ELR (cell line): ENCODE measurements around the gene PCDHGB4.
"Not testable (repeated sequence)": the region's sequence is repeated elsewhere in the genome, so short reads cannot be mapped to it uniquely, and the experiment has no call there.

Source experiments
- DNase-seq: peaks from one replicate; pipeline ENCODE4 v3.0.0-alpha.2; 2015; ENCODE audit warnings: low read depth

The PCDHGB4 gene

DNA sequence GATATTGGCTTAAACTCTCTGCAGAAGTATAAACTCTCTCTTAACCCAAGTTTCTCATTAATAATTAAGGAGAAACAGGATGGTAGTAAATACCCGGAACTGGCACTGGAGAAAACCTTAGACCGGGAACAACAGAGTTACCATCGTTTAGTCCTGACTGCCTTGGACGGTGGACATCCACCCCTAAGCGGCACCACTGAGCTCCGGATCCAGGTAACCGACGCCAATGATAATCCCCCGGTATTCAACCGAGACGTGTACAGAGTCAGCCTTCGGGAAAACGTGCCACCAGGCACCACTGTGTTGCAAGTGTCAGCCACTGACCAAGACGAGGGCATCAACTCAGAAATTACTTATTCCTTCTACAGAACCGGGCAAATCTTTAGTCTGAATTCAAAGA lies 11.1 kb downstream of the PCDHGB4 start:
- DNase-seq, result no peak

- no peak for DNase-seq
These were observed 12.2 kb downstream of the PCDHGB4 start for GRCh38 chr5:141399555-141400258.

- DNase-seq, result peak; percentile 31
These were observed 15.2 kb downstream of the PCDHGB4 start, which contains the start of gene PCDHGA9 for GRCh38 chr5:141402553-141403243. PCDHGA9 (plus strand) TSS chr5:141402778; CDS start chr5:141402953, 175 bp downstream.

GRCh38 chr5:141403387-141403786 lies 15.9 kb downstream of the PCDHGB4 start:
- no peak for DNase-seq

DNA sequence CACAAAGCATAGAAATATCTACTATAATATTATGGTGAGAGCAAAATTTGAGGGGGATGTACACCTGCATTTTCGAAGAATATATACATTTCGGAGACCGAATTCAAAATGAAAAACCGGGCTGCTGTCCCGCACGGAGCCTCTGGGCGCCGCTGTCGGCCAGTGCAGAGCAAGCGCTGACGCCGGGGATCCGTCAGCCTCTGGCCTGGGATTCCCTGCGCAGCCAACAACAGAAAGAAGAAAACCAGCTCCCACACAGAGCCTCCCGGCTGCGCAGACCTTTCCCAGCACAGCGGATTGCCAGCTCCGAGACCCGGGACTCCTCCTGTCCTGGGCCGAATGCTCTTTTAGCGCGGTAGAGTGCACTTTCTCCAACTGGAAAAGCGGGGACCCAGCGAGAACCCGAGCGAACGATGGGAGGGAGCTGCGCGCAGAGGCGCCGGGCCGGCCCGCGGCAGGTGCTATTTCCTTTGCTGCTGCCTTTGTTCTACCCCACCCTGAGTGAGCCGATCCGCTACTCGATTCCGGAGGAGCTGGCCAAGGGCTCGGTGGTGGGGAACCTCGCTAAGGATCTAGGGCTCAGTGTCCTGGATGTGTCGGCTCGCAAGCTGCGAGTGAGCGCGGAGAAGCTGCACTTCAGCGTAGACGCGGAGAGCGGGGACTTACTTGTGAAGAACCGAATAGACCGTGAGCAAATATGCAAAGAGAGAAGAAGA lies 20.4 kb downstream of the PCDHGB4 start, which contains the start of gene PCDHGB6:
PCDHGB6 (plus strand) TSS at position 232 of the 716 bp plus-strand sequence; CDS start at position 414, 182 bp downstream.
- peak; percentile 25 for DNase-seq

- no peak for DNase-seq
These were observed 22.3 kb downstream of the PCDHGB4 start for GRCh38 chr5:141409598-141410306.

DNA sequence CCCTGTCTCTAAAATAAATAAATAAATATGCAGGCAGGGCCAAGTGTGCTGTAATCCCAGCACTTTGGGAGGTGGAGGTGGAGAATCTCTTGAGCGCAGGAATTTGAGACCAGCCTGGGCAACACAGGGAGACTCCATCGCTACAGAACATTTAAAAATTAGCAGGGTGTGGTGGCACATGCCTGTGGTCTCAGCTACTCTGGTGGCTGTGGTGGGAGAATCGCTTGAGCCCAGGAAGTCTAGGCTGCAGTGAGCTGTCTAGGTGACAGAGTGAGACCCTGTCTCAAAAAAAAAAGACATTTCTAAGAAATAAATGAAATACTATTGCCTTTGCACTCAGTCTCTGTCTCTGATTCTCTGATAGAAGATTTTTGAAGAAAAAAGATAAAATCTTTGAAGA lies 24.1 kb downstream of the PCDHGB4 start:
- no peak for DNase-seq

DNA sequence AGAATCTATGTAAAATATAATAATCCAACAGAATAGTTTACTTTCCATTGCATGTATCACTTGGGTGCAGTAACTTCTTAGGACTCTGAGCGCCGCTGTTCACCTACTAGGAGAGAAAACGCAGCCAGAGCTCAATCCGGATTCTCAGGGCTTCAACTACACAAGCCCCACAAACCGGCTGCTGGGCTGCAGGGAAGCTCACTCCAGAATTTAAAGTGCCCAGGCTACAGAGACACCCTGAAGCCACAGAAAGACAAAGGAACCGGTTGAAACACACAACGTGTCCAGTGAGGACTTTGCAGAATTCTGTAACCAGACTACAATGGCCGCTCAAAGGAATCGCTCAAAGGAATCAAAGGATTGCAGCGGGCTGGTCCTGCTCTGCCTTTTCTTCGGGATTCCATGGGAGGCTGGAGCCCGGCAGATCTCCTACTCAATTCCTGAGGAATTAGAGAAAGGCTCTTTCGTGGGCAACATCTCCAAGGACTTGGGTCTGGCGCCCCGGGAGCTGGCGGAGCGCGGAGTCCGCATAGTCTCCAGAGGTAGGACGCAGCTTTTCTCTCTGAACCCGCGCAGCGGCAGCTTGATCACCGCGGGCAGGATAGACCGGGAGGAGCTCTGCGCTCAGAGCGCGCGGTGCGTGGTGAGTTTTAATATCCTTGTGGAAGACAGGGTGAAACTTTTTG lies 25.5 kb downstream of the PCDHGB4 start, which contains the start of gene PCDHGA10:
PCDHGA10 (plus strand) TSS at position 134 of the 686 bp plus-strand sequence; CDS start at position 323, 189 bp downstream.
- DNase-seq, result peak; percentile 79

DNA sequence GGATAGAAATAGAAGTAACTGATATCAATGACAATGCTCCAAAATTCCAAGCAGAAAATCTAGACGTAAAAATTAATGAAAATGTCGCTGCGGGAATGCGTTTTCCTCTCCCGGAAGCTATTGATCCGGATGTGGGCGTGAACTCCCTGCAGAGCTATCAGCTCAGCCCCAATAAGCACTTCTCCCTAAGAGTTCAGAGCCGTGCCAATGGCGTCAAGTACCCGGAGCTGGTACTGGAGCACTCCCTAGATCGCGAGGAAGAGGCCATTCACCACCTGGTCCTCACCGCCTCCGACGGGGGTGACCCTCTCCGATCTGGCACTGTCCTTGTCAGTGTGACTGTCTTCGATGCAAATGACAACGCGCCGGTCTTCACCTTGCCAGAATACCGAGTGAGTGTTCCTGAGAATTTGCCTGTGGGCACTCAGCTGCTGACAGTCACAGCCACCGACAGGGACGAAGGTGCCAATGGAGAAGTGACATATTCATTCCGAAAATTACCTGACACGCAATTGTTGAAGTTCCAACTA lies 26.1 kb downstream of the PCDHGB4 start:
- peak; percentile 42 for DNase-seq

- DNase-seq, result not testable (repeated sequence)
These were observed 27.2 kb downstream of the PCDHGB4 start for GRCh38 chr5:141414548-141415274.

DNA sequence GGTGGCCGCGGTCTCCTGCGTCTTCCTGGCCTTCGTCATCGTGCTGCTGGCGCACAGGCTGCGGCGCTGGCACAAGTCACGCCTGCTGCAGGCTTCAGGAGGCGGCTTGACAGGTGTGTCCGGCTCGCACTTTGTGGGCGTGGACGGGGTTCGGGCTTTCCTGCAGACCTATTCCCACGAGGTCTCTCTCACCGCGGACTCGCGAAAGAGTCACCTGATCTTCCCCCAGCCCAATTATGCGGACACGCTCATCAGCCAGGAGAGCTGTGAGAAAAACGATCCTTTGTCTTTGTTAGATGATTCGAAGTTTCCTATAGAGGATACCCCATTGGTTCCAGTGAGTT lies 27.7 kb downstream of the PCDHGB4 start:
- not testable (repeated sequence) for DNase-seq

DNA sequence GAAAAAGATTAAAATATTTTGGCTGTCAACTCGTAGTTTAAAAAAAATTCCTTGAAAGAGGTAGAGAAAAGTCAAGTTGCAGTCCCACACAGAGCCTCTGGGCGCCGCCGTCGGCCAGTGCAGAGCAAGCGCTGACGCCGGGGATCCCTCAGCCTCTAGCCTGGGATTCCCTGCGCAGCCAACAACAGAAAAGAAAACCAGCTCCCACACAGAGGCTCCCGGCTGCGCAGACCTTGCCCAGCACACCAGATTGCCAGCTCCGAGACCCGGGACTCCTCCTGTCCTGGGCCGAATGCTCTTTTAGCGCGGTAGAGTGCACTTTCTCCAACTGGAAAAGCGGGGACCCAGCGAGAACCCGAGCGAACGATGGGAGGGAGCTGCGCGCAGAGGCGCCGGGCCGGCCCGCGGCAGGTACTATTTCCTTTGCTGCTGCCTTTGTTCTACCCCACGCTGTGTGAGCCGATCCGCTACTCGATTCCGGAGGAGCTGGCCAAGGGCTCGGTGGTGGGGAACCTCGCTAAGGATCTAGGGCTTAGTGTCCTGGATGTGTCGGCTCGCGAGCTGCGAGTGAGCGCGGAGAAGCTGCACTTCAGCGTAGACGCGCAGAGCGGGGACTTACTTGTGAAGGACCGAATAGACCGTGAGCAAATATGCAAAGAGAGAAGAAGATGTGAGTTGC lies 30.1 kb downstream of the PCDHGB4 start, which contains the start of gene PCDHGB7:
PCDHGB7 (plus strand) TSS at position 184 of the 679 bp plus-strand sequence; CDS start at position 367, 183 bp downstream.
- DNase-seq, result peak; percentile 80

- DNase-seq, result no peak
These were observed 31.8 kb downstream of the PCDHGB4 start for GRCh38 chr5:141419074-141419880.

- peak; percentile 75 for DNase-seq
These were observed 33.5 kb downstream of the PCDHGB4 start, which contains the start of gene PCDHGA11 for GRCh38 chr5:141420855-141421488. PCDHGA11 (plus strand) TSS chr5:141421051; CDS start chr5:141421228, 177 bp downstream.

GRCh38 chr5:141421489-141421855 lies 34.0 kb downstream of the PCDHGB4 start:
- DNase-seq, result peak; percentile 22

- DNase-seq, result no peak
These were observed 35.3 kb downstream of the PCDHGB4 start for GRCh38 chr5:141422742-141423291.

GRCh38 chr5:141427783-141428426 lies 40.4 kb downstream of the PCDHGB4 start:
- no peak for DNase-seq
